ENCODE measurements around the gene LY6G5B. TPM values are rescaled to one million over a fixed set of nuclear protein-coding genes. Genes with fewer than 3 reads are reported as not detected.
"Not testable (repeated sequence)": the region's sequence is repeated elsewhere in the genome, so short reads cannot be mapped to it uniquely, and the experiment has no call there.

Gene LY6G5B
- total RNA-seq, 1 donor = 9.8 TPM

DNA sequence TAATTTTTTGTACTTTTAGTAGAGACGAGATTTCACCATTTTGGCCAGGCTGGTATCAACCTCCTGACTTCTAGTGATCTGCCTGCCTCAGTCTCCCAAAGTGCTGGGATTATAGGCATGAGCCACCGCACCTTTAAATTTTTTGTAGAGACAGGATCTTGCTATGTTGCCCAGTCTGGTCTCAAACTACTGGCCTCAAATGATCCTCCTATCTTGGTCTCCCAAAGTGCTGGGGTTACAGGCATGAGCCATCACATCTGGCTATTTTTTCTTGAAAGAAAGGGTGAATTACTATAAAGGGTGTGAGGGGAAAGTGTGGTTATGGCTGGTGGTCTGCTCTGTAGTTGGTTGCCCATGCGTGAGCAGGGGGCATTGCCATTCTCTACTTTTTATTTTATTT, 38.4 kb downstream of the LY6G5B start:
- Histone ChIP-seq H3K27me3 (ENCODE audit: insufficient read depth, low read length) (no peaks in the 10 kb centered on the region), H3K4me1 (ENCODE audit: insufficient read depth, low read length) (peaks cover 23% of the 10 kb centered on the region), H3K4me3 (ENCODE audit: low read length) (no peak overlapping the region), H3K9me3 (ENCODE audit: low read depth, low read length) (no peaks in the 10 kb centered on the region)

DNA sequence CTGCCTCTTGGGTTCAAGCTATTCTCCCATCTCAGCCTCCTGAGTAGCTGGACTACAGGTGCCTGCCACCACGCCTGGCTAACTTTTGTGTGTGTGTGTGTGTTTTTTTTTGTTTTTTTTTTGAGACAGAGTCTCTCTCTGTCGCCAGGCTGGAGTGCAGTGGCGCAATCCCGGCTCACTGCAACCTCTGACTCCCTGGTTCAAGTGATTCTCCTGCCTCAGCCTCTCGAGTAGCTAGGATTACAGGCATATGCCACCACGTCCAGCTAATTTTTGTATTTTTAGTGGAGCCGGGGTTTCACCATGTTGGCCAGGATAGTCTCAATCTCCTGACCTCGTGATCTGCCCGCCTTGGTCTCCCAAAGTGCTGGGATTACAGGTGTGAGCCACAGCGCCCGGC, 39.4 kb downstream of the LY6G5B start:
- not testable (repeated sequence) for H3K9me3 ChIP-seq (ENCODE audit: low read depth, low read length); H3K27me3 ChIP-seq (ENCODE audit: insufficient read depth, low read length); H3K4me3 ChIP-seq (ENCODE audit: low read length)
- peaks cover 16% of the 10 kb centered on the region for H3K4me1 ChIP-seq (ENCODE audit: insufficient read depth, low read length)

DNA sequence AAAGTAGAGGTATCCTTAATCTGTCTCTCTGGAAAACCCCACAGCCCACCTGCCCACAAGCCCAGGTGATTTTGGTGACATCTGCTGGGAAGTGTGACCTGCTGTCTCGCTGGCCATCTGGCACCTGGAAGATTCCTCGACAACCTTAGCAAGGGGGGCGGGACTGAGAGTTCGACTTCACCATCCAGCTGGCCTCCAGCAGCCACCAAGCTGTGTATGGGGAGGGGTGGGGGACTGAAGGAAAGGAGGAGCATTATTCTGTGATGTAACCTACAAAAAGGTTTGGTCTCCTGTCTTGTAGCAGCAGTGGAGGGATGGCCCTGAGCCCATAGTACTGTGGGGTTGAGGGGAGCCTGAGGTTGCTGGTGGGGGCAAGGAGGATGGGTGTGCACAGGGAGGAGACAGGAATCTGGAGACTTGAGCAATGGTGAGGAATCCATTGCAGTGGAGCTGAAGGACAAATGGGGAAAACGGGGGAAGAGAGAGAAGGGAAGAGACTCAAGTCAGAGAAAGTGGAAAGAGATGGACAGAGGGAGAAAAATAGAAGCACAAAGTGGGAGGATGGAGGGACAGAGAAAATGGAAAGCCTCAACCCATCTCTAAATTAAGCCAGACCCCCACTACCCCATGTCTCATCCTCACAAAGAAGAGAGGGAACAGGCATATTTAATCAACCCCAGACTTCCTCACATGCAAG, 40.9 kb downstream of the LY6G5B start:
- no peak overlapping the region for H3K4me3 ChIP-seq (ENCODE audit: low read length)
- no peaks in the 10 kb centered on the region for H3K27me3 ChIP-seq (ENCODE audit: insufficient read depth, low read length)
- no peaks in the 10 kb centered on the region for H3K9me3 ChIP-seq (ENCODE audit: low read depth, low read length)
- H3K4me1 ChIP-seq (ENCODE audit: insufficient read depth, low read length) = peaks cover 16% of the 10 kb centered on the region

DNA sequence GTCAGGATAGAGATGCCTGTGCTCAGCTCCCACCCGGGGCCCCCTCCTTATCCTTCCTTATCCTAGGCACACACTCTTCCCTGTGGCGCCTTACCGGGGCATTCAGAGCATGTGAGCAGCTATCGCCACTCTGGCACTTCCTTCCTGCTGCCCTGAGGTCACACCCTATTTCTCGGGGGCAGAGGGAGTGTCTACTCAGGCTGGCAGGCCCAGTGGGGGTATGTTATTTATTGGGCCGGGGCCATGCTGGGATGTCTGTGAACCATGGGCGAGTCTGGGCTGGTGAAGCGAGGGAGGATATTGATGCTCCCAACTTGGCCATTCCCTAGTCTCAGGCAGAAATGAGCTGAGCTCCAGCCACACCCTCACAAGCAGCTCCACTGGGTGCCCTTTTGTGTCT, 41.5 kb downstream of the LY6G5B start:
- Histone ChIP-seq H3K4me3 (ENCODE audit: low read length) (no peak overlapping the region), H3K9me3 (ENCODE audit: low read depth, low read length) (no peaks in the 10 kb centered on the region), H3K4me1 (ENCODE audit: insufficient read depth, low read length) (peaks cover 16% of the 10 kb centered on the region), H3K27me3 (ENCODE audit: insufficient read depth, low read length) (no peaks in the 10 kb centered on the region)

DNA sequence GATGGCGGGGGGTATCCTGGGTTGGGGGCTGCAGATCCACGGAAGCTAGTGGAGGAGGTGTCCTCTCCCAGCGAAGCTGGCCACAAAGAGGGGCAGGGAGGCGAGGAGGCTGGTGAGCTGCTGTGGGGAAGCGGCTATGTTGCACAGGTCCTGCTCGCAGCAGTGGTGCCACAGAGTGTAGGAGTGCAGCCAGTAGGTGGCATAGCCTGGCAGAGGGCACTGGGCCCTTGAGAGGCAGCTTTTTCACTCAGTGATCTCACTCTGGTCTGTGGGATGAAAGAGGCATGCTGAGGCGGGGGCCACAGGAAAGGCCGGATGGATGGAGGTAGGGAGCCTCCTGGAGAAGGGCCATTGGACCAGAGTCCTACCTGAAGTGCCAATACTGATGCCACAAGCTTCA, 42.5 kb downstream of the LY6G5B start:
- Histone ChIP-seq H3K4me3 (ENCODE audit: low read length) (no peak overlapping the region), H3K4me1 (ENCODE audit: insufficient read depth, low read length) (peaks cover 16% of the 10 kb centered on the region), H3K27me3 (ENCODE audit: insufficient read depth, low read length) (no peaks in the 10 kb centered on the region), H3K9me3 (ENCODE audit: low read depth, low read length) (no peaks in the 10 kb centered on the region)

DNA sequence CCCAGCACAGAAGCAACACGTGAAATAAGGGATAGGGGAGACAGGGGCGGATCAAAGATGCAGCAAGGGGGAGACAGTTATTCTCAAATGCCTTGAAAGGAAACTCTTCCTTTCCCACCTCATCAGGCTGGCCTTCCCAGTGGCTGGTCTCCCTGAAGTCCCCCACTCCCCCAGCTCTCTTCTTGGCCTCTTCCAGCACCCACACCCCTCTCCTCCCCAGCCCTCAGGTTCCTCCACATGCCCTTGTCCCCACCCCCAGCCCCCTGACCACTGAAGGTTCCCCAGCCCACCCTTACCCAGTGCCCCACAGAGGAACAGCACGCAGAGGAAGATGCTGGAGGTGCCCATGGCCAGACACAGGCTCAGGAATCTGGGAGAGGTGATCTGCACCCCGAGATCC, 43.7 kb downstream of the LY6G5B start:
- Histone ChIP-seq H3K4me3 (ENCODE audit: low read length) (no peak overlapping the region), H3K27me3 (ENCODE audit: insufficient read depth, low read length) (no peaks in the 10 kb centered on the region), H3K9me3 (ENCODE audit: low read depth, low read length) (no peaks in the 10 kb centered on the region), H3K4me1 (ENCODE audit: insufficient read depth, low read length) (peaks cover 16% of the 10 kb centered on the region)

DNA sequence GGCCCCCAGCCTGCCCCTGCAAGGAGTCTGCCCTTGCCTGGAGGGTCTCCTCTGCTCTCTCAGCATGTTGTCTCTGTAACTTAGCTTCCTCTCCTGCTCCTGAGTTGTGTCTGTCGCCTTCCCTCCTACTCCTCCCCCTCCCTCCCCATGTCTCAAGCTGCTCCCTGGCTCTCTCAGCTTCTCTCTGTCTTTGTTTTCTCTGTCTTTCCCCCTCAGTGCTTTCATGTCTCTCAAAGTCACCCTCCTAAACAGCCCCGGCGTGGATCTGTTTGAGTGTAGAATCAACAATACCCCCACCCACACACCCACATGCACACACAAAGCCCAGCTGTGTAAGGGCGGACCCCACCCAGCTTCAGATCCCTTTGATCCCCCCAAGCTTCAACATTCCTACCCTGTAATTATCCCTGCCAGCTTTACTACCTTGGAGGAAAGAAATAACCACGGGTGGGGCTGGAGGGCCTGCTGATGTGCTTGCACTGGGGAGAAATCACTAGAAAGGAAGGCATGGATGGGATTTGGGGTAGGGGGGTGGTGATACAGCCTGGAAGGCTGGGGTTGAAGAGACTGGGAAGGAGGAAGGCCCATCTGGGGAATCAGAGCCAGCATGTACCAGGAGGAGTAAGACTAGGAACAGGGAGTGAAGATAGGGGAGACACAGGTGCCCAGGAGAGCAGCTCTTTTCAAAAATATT, 44.4 kb downstream of the LY6G5B start:
- peaks cover 16% of the 10 kb centered on the region for H3K4me1 ChIP-seq (ENCODE audit: insufficient read depth, low read length)
- no peaks in the 10 kb centered on the region for H3K9me3 ChIP-seq (ENCODE audit: low read depth, low read length)
- no peak overlapping the region for H3K4me3 ChIP-seq (ENCODE audit: low read length)
- no peaks in the 10 kb centered on the region for H3K27me3 ChIP-seq (ENCODE audit: insufficient read depth, low read length)

DNA sequence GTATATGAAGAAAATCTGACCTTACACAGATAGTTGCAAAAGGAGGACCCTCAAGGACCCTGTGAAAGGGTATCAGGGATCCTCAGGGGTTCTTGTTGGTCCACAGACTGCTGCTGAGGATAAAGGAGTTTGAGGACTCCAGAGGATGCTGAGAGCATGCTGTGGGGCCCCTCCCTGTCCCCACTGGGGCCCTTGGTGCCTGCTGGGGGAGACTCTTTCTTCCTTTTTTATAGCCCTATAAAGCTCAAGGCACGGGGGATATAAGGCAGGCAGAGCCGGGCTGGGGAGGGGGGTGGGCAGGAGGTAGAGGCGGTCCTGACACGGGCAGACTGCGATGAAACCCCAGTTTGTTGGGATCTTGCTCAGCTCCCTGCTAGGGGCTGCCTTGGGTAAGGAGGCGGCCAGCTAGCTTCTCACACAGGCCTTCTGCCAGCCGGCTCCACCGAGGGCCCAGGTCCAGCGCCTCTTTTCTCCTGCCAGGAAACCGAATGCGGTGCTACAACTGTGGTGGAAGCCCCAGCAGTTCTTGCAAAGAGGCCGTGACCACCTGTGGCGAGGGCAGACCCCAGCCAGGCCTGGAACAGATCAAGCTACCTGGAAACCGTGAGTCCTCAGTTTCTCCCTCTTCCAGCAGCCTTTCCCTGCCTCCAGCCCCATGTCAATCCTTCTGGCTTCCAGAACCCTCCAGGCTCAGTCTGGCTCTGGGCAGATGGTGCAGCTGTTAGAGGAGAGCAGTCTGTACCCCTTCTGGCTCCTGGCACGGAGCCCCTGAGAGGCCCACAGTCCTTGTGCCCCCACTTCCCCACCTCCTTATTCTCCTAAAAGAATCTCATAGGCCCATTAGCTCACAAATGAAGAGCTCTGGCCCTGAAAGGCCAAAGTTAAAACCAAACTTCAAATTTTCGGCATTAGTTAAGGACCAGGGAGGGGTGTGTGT, 45.5 kb downstream of the LY6G5B start, which contains the start of gene LY6G6D:
TSS of gene LY6G6D (plus strand) at position 327 of the 937 bp plus-strand sequence. CDS start at position 335, 8 bp downstream.
- no peak within 1 kb of the TSS for H3K4me3 ChIP-seq (ENCODE audit: low read length)
- H3K9me3 ChIP-seq (ENCODE audit: low read depth, low read length) = no peaks in the 10 kb centered on the region
- H3K4me1 ChIP-seq (ENCODE audit: insufficient read depth, low read length) = peaks cover 16% of the 10 kb centered on the region
- no peaks in the 10 kb centered on the region for H3K27me3 ChIP-seq (ENCODE audit: insufficient read depth, low read length)

DNA sequence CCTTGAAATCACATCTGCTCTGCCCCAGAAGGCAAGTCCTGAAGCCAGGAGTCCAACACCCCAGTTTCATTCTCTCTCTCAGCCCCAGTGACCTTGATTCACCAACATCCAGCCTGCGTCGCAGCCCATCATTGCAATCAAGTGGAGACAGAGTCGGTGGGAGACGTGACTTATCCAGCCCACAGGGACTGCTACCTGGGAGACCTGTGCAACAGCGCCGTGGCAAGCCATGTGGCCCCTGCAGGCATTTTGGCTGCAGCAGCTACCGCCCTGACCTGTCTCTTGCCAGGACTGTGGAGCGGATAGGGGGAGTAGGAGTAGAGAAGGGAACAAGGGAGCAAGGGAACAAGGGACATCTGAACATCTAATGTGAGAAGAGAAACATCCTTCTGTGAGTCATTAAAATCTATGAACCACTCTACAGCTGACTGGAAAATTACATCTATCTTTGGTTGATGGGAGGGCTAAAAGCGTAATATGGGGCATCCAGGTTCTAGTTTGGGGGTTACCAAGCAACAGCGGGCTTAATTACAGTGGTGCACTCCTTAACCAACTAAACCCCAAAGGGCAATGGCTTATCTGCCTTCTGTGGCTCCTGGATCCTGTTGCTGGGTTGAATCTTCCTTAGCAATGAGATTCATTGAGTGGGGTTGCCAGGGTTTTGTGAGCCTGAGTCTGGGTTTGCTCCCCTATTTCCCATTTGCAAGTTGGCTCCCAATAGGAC, 47.9 kb downstream of the LY6G5B start:
- H3K4me1 ChIP-seq (ENCODE audit: insufficient read depth, low read length) = no peaks in the 10 kb centered on the region
- H3K4me3 ChIP-seq (ENCODE audit: low read length) = no peak overlapping the region
- H3K27me3 ChIP-seq (ENCODE audit: insufficient read depth, low read length) = no peaks in the 10 kb centered on the region
- no peaks in the 10 kb centered on the region for H3K9me3 ChIP-seq (ENCODE audit: low read depth, low read length)

DNA sequence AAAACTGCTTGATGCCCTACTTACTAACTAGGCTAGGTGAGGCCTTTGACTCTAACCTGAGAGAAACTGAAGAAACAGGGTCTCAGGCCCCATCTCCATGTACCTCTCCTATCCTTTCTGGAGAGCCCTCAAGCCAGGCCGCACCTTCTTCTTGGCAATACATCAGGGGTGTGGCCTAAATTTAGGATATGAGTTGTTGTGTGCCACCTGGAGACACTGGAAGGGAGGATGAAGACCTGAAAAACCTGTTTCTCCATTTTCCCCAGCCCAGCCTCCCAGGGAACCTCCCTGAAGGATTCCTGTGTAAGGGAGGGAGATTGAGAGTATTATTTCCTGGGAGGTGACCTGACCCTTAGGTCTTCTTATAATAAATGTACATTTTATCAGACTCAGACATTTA, 48.5 kb downstream of the LY6G5B start:
- Histone ChIP-seq H3K4me1 (ENCODE audit: insufficient read depth, low read length) (peaks cover under 1% of the 10 kb centered on the region), H3K27me3 (ENCODE audit: insufficient read depth, low read length) (no peaks in the 10 kb centered on the region), H3K9me3 (ENCODE audit: low read depth, low read length) (no peaks in the 10 kb centered on the region), H3K4me3 (ENCODE audit: low read length) (no peak overlapping the region)

DNA sequence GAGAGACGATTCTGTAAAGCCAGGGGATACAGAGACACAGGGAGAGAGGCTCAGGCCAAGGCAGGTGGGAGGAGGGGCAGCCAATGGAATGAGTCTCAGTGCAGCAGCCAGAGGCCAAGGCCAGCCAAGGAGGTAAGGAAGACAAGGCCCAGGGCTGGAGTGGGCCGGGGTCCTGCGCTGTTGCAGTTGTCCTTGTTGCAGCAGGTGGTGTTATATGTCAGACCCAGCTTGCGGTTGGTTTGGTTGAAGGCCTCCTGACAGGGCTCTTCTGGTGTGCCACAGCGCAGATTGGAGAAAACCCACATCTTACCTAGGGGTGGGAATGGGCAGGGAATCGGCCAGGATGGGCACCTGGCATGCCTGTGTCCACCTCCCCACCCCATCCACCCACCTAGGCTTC, 49.2 kb downstream of the LY6G5B start:
- Histone ChIP-seq H3K4me3 (ENCODE audit: low read length) (no peak overlapping the region), H3K9me3 (ENCODE audit: low read depth, low read length) (no peaks in the 10 kb centered on the region), H3K27me3 (ENCODE audit: insufficient read depth, low read length) (no peaks in the 10 kb centered on the region), H3K4me1 (ENCODE audit: insufficient read depth, low read length) (peaks cover 4% of the 10 kb centered on the region)

DNA sequence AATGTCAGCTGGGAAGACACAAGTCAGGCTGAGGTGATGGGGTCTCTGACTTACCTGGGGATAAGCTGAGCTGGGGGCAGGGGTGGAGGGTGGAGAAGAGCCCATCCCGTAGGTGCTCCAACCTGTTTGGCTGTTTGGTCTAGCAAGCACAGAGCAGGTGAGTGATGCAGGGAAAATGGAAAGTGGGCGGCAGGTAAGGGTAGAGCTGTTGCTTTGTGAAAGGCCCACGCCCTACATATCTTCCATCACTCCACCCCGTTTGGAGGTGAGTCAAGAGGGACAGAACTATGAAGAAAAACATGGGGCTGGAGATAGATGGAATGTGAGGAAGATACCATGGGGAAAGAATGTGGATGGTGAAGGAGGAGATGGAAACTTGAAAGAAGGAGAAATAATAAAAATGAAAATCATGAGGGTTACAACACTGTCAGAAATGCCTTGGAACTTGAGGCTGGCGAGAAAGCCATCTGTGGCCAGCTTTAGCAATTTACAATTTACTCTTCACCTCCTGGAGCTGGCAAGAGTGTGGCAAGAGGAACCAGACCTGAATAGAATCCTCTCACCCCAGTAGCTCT, 50.5 kb downstream of the LY6G5B start:
- no peaks in the 10 kb centered on the region for H3K27me3 ChIP-seq (ENCODE audit: insufficient read depth, low read length)
- H3K9me3 ChIP-seq (ENCODE audit: low read depth, low read length) = no peaks in the 10 kb centered on the region
- peaks cover 4% of the 10 kb centered on the region for H3K4me1 ChIP-seq (ENCODE audit: insufficient read depth, low read length)
- H3K4me3 ChIP-seq (ENCODE audit: low read length) = no peak overlapping the region

DNA sequence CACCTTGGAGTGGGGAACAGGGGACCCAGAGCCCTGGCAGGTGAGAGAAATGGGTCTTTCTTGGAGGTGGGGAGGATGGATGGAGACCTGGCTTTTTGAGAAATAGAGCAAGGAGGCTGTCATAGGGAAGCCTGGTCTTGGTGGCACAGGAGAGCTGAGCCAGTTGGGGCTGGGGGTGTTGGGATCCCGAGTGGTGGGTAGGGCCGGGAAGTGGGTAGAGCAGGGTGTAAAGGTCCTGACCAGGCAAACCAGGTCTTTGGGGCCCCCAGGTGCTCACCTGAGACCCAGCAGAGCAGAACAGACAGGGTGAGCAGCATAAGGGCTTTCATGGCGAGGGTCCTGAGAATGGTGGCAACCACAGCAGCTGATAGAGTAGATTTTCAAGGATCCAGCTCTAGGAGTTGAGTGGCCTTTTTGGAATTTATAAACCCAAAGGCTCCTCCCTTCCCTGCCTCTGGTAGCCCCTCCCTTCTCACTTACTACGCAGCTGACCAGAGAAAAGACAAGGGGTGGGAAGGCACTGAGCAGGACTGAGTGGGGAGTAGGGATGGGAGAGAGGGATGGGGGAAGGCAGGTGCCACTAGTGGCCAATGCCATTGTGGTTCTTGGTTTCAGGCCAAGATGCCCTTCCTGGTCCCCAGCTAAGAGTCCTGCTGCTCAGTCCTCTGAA, 51.7 kb downstream of the LY6G5B start, which contains the start of gene LY6G6C:
TSS of gene LY6G6C (minus strand) at position 396 of the 670 bp plus-strand sequence. CDS start at position 329, 67 bp downstream.
- Histone ChIP-seq H3K4me3 (ENCODE audit: low read length) (no peak within 1 kb of the TSS), H3K4me1 (ENCODE audit: insufficient read depth, low read length) (peaks cover 14% of the 10 kb centered on the region), H3K9me3 (ENCODE audit: low read depth, low read length) (no peaks in the 10 kb centered on the region), H3K27me3 (ENCODE audit: insufficient read depth, low read length) (no peaks in the 10 kb centered on the region)

DNA sequence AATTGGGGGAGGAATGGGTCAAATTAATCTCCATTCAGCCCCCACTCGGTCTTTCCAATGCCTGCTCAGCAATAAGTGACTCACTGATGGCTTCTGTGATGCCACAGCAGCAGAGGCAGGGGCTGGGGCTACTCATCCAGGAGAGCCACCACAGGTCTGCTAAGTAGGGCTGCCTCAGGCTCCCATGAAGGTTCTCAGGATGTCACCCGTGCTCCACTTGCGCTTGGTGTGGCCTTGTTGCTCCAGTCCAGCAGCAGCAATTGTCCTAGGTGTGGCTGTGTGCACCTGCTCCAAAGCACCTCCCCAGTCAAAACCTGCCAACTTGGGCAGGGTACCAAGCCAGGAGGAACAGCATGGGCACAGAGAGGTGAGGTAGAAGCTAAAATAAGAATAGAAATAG, 52.4 kb downstream of the LY6G5B start:
- Histone ChIP-seq H3K9me3 (ENCODE audit: low read depth, low read length) (no peaks in the 10 kb centered on the region), H3K4me3 (ENCODE audit: low read length) (no peak overlapping the region), H3K27me3 (ENCODE audit: insufficient read depth, low read length) (no peaks in the 10 kb centered on the region), H3K4me1 (ENCODE audit: insufficient read depth, low read length) (peaks cover 21% of the 10 kb centered on the region)
